B cell (primary cell): ENCODE measurements around the gene MYD88. TPM values are rescaled to one million over a fixed set of nuclear protein-coding genes. Genes with fewer than 3 reads are reported as not detected.

Experiments
- ATAC-seq: fragments of 200-7000 bp; cut with Tn5 transposase; one replicate; pipeline ENCODE4 v1.10.0; 2021; ENCODE audit warnings: low read depth, mild to moderate bottlenecking, moderate number of reproducible peaks, moderate library complexity
- CTCF ChIA-PET: fragments of 350-600 bp; sonication (Branson Sonifier 250); formaldehyde crosslinking; loops from one replicate; lab custom pipeline; 2021; ENCODE audit warnings: antibody characterized with exemption, inconsistent platforms; lab: Charles Lee
- POLR2A ChIA-PET: fragments of 350-600 bp; sonication (Branson Sonifier 250); formaldehyde crosslinking; loops from one replicate; lab custom pipeline; 2021; ENCODE audit warnings: antibody characterized with exemption; lab: Charles Lee
- DNase-seq: peaks from one replicate; pipeline ENCODE4 v3.0.0; 2013
- H2AFZ ChIP-seq: 2 replicates; pipeline ENCODE4 v1.6.1; 2012; ENCODE audit warnings: mild to moderate bottlenecking, low read depth, low read length; ENCODE audit not compliant: insufficient read depth, poor library complexity, severe bottlenecking
- H3K27ac ChIP-seq, 2 donors: 1 replicate in 1 of 2; 2 replicates in 1 of 2; pipeline ENCODE4 v1.5.1; 2012 to 2013; ENCODE audit warnings: low read length in 2 of 2, mild to moderate bottlenecking in 2 of 2, moderate library complexity in 1 of 2
- H3K27me3 ChIP-seq, 4 experiments: fragments of 200-600 bp in 1 of 4; sonication (generic) in 1 of 4; replicated peaks in 1 of 4; 1 replicate in 2 of 4; 2 replicates in 2 of 4; pipeline versions ENCODE4 v1.6.1 to v1.7.0; 2013 to 2016; ENCODE audit warnings: low read length in 3 of 4, mild to moderate bottlenecking in 2 of 4, mixed read lengths in 1 of 4, moderate library complexity in 1 of 4; ENCODE audit not compliant: insufficient read depth in 4 of 4, control insufficient read depth in 3 of 4; ENCODE audit errors: control extremely low read depth in 1 of 4
- H3K36me3 ChIP-seq, 2 experiments: replicated peaks in 1 of 2; 1 replicate in 1 of 2; 2 replicates in 1 of 2; pipeline versions ENCODE4 v1.6.1 to v1.7.1; 2013; ENCODE audit warnings: low read length in 1 of 2; ENCODE audit not compliant: insufficient read depth in 2 of 2, control insufficient read depth in 1 of 2; ENCODE audit errors: control extremely low read depth in 1 of 2, extremely low read depth in 1 of 2
- H3K4me1 ChIP-seq, 2 donors: fragments of 200-600 bp in 1 of 2; sonication (generic) in 1 of 2; 1 replicate in 1 of 2; 2 replicates in 1 of 2; pipeline versions ENCODE4 v1.5.1 to v1.6.1; 2013 to 2017; ENCODE audit warnings: low read length in 2 of 2; ENCODE audit not compliant: control insufficient read depth in 2 of 2, insufficient read depth in 2 of 2
- H3K4me2 ChIP-seq: replicated peaks from 2 replicates; pipeline ENCODE3; 2012; ENCODE audit warnings: mild to moderate bottlenecking, low read depth, low read length; ENCODE audit not compliant: poor library complexity, severe bottlenecking
- H3K4me3 ChIP-seq, 5 experiments: fragments of 200-600 bp in 1 of 5; sonication (generic) in 1 of 5; 1 replicate in 3 of 5; 2 replicates in 2 of 5; pipeline versions ENCODE4 v1.5.1 to v1.7.0; 2011 to 2016; ENCODE audit warnings: low read length in 4 of 5, mild to moderate bottlenecking in 4 of 5, low read depth in 2 of 5, control low read depth in 1 of 5, moderate library complexity in 1 of 5; ENCODE audit not compliant: insufficient read depth in 1 of 5; ENCODE audit errors: control extremely low read depth in 1 of 5, extremely low read depth in 1 of 5
- H3K79me2 ChIP-seq: fragments of 200-600 bp; sonication (generic); one replicate; pipeline ENCODE4 v1.6.0; 2016; ENCODE audit warnings: low read length; ENCODE audit not compliant: control insufficient read depth, insufficient read depth
- H3K9ac ChIP-seq: fragments of 200-600 bp; sonication (generic); 2 replicates; pipeline ENCODE4 v1.6.1; 2017; ENCODE audit warnings: mild to moderate bottlenecking, low read length, moderate library complexity
- H3K9me3 ChIP-seq, 3 donors: one replicate each; pipeline versions ENCODE4 v1.6.1 to v1.7.1; 2013; ENCODE audit warnings: low read length in 2 of 3; ENCODE audit not compliant: control insufficient read depth in 2 of 3, insufficient read depth in 1 of 3; ENCODE audit errors: control extremely low read depth in 1 of 3
- H4K20me1 ChIP-seq: 2 replicates; pipeline ENCODE4 v1.6.0; 2012; ENCODE audit warnings: mild to moderate bottlenecking, low read length; ENCODE audit not compliant: insufficient read depth, control insufficient read depth, poor library complexity, severe bottlenecking
- H3K27ac Mint-ChIP-seq: one replicate; pipeline ENCODE4 v1.8.0; 2021; ENCODE audit warnings: mixed read lengths
- H3K27me3 Mint-ChIP-seq: one replicate; pipeline ENCODE4 v1.8.0; 2021; ENCODE audit warnings: mixed read lengths
- H3K4me1 Mint-ChIP-seq: one replicate; pipeline ENCODE4 v1.8.0; 2021; ENCODE audit warnings: mixed read lengths
- H3K4me3 Mint-ChIP-seq: one replicate; pipeline ENCODE4 v1.8.0; 2021; ENCODE audit warnings: mixed read lengths
- H3K9me3 Mint-ChIP-seq: one replicate; pipeline ENCODE4 v1.8.0; 2022; ENCODE audit warnings: mixed read lengths; ENCODE audit not compliant: insufficient read depth
- CTCF ChIP-seq: fragments of 200-600 bp; IDR thresholded peaks from one replicate; pipeline ENCODE4 v1.8.0; 2022; ENCODE audit warnings: antibody characterized with exemption, mild to moderate bottlenecking
- EZH2 ChIP-seq: IDR thresholded peaks from 2 replicates; pipeline ENCODE4 v1.6.1; 2012; ENCODE audit warnings: borderline replicate concordance, low read depth, mild to moderate bottlenecking, moderate library complexity, low read length; ENCODE audit not compliant: insufficient read depth, poor library complexity, severe bottlenecking
- WGBS: methylation state at CpG from one replicate; pipeline ENCODE4 v1.1.5; 2013; ENCODE audit warnings: missing lambda C conversion rate; ENCODE audit not compliant: insufficient coverage; 5-methylcytosine and 5-hydroxymethylcytosine counted together
- intact Hi-C: fragments of 100-400 bp; cut with micrococcal nuclease; formaldehyde crosslinking; loops from one replicate; pipeline ENCODE4 v1.10.0; 2022
- polyA plus RNA-seq: library from polyadenylated mRNA; depleted of rRNA; stranded (reverse); fragments of >200 nt; gene quantifications from 2 replicates; pipeline ENCODE4 v1.2.3, GENCODE V29; 2012
- total RNA-seq, 2 donors: library from RNA; stranded (reverse); fragments of 120-200 nt in 1 of 2; gene quantifications; 1 replicate in 1 of 2; 2 replicates in 1 of 2; pipeline versions ENCODE4 v1.2.3 to v1.2.4, GENCODE V29; 2013 to 2022

MYD88 gene
- total and polyA plus RNA-seq, 2 donors (not counting 1 experiment from before 2014, with no cell fraction given): 48.0 to 52.3 TPM

DNA sequence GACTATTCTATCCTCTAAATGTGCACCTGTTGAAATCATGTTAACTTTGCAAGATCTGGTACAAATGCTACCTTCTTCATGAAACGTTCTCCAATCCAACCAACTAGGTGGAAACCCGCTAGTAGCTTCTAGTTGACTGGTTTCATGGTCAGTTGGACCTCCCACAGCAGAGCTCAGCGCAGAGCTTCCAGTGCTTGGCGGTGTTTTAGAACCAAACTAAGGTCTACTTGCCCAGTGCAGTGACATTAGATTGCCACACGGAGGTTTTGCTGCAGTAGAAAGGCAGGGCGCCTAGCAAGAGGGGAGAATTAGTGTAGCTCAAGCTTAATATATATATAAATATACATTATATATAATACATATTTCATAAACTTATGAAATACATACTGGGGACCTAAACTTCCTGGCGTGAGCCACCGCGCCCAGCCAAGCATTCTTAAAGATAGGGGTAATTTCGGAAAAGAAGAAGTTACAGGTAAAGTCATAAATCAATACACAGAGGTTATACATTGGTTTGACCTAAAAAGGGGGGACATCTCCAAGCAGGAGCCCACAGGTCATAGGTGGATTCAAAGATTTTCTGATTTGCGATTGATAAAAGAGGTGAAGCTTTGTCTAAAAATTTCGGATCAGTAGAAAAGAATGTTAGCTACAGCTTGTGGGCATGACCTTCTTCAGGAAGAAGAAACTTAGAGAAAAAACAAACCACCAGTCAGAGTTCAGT lies 24.8 kb downstream of the MYD88 start:
- Histone ChIP-seq H3K79me2 (peaks cover 29% of the 10 kb centered on the region), H3K9ac (no peak overlapping the region), H3K27me3 (no peaks in the 10 kb centered on the region), H4K20me1 (peaks cover 13% of the 10 kb centered on the region), H3K4me3 (no peak overlapping the region), H2AFZ (no peak overlapping the region), H3K4me1 (peaks cover 23 to 28% of the 10 kb centered on the region in 2 donors), H3K36me3 (no peaks in the 10 kb centered on the region), H3K27ac (peak overlapping the region in 1 of 2 donors; percentile 98), H3K4me2 (no peak overlapping the region), H3K9me3 (no peaks in the 10 kb centered on the region)
- WGBS: 88% methylated on average over 4 of the region's 12 CpGs
- TF ChIP-seq EZH2: no peak
- TF ChIP-seq CTCF: peak; percentile 29
- H3K9me3 Mint-ChIP-seq: no peaks in the 10 kb centered on the region
- peak overlapping the region; percentile 63 for H3K27ac Mint-ChIP-seq
- ChIA-PET CTCF (interaction anchor here (0.8 to 4.3 kb wide), 4 partner anchors 9 to 189 kb away, joined by 3 to 41 read pairs (median 5); partner anchors contain the start of genes ACAA1, MYD88 and XYLB), POLR2A (interaction anchor here (4.9 kb wide), 1 partner anchor 25 kb away, joined by 75 read pairs; the partner anchor contains the start of genes ACAA1 and MYD88)
- H3K27me3 Mint-ChIP-seq: no peaks in the 10 kb centered on the region
- H3K4me3 Mint-ChIP-seq: peak overlapping the region; percentile 94
- ATAC-seq: no peak
- peak; percentile 36 for DNase-seq
- peaks cover 40% of the 10 kb centered on the region for H3K4me1 Mint-ChIP-seq
- intact Hi-C loops: loop anchor here (1.0 to 10.0 kb wide), 2 partner anchors 14 to 892 kb away; partner anchors contain the start of genes SCN11A and WDR48
